ENCODE measurements around the gene CLDND1.

Gene CLDND1

GRCh38 chr3:98551236-98551635 lies 28.5 kb upstream of the CLDND1 start:
- no peak for DNase-seq (ENCODE audit: low spot score)

DNA sequence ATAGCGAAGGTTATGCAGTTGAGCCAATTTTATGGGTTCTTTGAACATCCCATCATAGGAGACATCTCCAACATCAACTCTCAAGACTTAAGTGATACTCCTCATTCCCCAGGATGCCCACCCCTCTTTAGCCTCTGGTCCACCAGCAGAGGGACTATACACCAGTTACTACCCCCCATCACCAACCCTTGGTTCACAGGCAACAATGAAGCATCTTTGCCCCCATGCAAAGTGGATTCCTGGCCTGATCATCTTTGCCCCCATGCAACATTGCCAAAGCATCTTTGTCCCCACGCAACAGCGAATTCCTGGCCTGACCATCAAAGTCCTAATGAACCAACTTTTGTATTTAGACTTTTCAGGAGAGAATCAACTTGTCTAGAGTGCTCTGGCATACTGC lies 28.1 kb upstream of the CLDND1 start:
- no peak for DNase-seq (ENCODE audit: low spot score)

DNA sequence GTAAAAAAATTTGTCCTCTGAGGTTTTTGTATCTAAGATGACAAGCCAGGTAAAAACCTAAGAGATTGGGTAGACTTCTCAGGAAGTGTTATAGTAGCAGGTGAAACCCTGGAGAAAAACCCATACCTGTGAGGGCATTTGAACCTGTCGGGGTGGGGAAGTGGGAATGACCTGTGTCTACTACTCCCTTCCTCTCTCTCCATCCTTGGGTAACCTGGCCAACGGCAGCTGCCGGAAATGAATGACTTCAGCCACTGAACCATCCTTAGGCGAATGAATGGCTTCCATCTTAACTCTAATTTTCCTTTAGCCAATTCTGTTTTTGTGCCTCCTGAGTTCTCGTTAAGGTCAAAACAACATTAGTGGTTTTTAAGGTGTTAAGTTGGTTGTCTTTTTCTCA lies 25.8 kb upstream of the CLDND1 start:
- no peak for DNase-seq (ENCODE audit: low spot score)

DNA sequence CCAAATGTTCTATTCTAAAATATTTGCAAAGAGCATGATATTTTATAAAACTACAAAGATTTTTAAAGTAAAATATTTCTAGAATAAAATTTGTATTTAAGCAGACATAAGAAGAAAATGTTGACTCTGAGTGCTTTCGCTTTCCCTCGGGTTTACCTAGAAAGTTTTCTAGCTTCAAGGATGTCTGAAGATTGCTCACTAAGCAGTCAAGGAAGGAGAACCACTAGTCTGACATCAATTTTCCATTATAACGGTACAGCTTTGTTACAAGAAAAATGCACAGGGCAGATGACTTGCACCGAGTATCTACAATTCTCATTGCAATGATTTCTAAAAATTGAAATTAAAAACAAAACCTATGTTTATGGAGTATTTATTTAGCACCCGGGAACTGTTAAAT lies 23.2 kb upstream of the CLDND1 start:
- DNase-seq (ENCODE audit: low spot score) = no peak

GRCh38 chr3:98542623-98543022 lies 19.9 kb upstream of the CLDND1 start:
- no peak for DNase-seq (ENCODE audit: low spot score)

DNA sequence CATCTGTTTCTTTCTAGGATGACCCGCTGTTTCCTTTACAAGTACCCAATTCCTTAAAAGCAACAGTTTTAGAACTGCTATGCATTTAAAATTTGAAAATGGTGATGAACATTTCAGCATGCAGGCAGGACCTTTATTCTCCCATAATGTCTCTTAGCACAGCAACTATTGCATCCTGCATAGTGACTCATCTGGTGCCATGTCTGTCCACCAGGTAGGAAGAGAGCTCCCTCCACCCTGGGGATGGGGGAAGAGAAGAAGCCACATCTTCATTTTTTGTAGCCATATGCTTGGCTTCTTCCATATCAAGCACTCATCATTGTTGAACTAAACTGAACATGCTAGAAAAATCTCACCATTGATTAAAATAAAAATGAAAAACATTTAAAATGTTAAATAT lies 19.0 kb upstream of the CLDND1 start:
- DNase-seq (ENCODE audit: low spot score) = no peak

DNA sequence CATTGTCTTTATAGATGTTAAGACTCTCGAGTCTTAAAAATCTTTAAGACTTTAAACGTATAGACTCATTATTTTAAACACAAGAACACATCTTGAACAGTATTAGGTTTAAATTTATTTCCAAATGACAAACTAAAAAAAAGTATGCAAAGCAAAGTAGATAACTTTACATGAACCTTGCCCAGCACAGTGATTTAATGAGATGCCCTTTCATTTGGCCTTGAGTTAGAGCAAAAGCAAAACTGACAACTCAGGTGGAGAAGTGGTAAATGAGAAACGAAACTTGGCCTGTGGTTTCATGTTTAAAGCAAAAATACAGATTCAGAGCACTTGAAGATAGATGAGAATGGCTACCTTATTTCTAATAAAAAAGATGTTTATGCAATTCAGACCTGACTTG lies 17.6 kb upstream of the CLDND1 start:
- DNase-seq (ENCODE audit: low spot score) = no peak

GRCh38 chr3:98536456-98537017 lies 13.8 kb upstream of the CLDND1 start:
- no peak for DNase-seq (ENCODE audit: low spot score)

- DNase-seq (ENCODE audit: low spot score) = no peak
Measured at GRCh38 chr3:98534734-98535133, 12.0 kb upstream of the CLDND1 start.

GRCh38 chr3:98534168-98534567 lies 11.5 kb upstream of the CLDND1 start:
- DNase-seq (ENCODE audit: low spot score) = no peak

- DNase-seq (ENCODE audit: low spot score) = no peak
Measured at GRCh38 chr3:98532709-98533571, 10.2 kb upstream of the CLDND1 start.

DNA sequence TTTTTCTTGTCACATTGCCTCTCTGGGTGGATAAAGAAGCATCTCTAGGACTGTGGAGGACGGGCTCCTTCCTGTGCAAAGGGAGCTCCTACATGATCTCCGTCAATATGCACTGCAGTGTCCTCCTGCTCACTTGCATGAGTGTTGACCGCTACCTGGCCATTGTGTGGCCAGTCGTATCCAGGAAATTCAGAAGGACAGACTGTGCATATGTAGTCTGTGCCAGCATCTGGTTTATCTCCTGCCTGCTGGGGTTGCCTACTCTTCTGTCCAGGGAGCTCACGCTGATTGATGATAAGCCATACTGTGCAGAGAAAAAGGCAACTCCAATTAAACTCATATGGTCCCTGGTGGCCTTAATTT lies 9.6 kb upstream of the CLDND1 start:
- no peak for DNase-seq (ENCODE audit: low spot score)

DNA sequence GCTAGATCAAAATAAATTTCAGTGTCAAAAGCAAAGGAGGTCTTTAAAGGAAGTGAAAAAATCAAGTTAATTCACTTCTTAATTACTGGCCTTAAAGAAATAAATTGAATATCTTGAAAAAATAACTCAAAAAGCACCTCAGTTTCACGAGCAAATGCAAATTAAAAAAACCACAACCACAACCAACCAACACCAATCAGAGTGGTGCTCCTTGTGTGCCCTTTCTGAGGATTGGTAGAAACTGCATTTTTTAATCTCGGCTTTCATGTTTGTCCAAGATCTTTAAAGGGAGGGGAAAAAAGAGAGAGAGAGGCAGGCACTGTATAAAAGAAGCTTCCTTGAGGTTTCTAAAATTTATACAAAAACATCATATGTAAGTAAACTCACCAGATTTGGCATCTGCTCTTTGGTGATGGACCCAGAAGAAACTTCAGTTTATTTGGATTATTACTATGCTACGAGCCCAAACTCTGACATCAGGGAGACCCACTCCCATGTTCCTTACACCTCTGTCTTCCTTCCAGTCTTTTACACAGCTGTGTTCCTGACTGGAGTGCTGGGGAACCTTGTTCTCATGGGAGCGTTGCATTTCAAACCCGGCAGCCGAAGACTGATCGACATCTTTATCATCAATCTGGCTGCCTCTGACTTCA lies 9.0 kb upstream of the CLDND1 start, which contains the start of gene GPR15:
GPR15 (plus strand) TSS at position 357 of the 653 bp plus-strand sequence; CDS start at position 413, 56 bp downstream.
- DNase-seq (ENCODE audit: low spot score) = no peak

DNA sequence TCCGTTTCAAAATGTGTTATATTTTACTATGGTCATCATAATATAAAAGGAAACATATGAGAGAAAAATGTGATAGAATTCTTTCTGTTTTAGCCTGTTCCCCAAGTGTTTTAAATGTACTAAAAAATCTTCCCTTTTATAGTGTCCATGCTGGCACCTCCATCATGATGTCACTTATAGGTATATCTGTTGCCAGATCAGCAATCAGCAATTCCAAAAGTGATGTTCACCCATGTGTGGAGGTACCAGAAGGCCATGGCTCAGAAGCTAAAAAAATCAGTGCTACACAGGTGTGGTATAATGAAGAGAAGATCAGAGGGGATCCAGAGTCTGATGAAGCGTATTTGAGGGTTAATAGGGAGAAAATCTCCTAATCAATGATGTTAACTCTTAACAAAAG lies 8.0 kb upstream of the CLDND1 start:
- no peak for DNase-seq (ENCODE audit: low spot score)

GRCh38 chr3:98529856-98530459 lies 7.3 kb upstream of the CLDND1 start:
- DNase-seq (ENCODE audit: low spot score) = no peak

DNA sequence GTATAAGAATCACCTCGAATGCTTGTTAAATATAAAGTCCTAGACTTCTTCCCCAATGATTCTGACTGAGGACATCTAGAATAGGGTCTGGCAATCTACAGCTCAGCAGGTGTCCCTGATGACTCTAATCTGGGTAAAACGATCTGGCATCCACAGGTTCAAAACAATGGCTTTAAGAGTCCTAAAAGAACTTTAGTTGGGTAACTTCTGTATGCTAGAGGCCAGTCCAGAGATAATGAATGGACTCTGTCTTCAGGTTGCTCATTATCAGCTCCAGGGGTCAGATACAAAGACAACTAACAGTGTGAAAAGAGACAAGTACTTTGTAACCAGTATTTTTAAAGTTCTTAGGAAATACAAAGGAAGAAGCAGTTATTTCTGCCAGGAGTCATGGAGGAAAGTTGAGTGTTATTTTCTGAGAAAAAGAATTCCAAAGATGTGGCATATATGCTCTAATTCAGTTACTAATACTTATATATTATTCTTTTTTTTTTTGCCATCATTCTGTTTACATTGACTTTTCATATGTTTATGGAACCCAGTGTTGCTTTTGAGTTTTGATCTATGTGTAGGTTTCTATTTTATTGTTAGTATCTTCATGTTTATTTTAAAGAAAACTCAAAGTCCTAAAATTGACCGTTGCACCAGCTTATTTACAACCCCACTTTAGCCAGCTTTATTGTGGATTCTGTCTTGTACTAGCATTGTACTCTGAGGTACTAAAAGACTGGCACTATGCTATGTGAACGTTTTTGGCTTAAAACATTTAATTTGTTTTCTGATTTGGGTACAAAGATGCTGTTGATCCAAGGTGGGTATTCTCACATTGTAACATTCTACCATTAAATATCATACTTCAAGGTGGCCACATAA lies 6.0 kb upstream of the CLDND1 start:
- DNase-seq (ENCODE audit: low spot score) = no peak

DNA sequence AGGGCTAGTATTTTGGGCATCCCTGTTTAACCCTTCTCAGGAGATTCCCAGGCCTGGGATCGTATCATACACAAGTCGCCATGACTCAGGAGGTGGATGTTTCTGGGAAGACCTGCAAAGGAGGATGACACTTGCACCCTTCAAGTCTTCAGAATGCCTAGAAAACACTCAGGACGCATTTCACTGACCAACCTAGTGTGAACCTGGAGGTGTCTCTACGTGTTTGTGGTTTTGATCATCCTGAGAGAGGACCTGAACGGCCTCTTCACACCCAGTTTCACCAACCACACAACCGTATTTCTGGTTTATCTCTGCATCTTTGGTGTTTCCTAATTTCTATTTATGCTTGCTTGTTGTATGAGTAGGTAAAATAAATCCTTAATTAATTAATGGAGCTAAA lies 2.8 kb upstream of the CLDND1 start:
- no peak for DNase-seq (ENCODE audit: low spot score)

DNA sequence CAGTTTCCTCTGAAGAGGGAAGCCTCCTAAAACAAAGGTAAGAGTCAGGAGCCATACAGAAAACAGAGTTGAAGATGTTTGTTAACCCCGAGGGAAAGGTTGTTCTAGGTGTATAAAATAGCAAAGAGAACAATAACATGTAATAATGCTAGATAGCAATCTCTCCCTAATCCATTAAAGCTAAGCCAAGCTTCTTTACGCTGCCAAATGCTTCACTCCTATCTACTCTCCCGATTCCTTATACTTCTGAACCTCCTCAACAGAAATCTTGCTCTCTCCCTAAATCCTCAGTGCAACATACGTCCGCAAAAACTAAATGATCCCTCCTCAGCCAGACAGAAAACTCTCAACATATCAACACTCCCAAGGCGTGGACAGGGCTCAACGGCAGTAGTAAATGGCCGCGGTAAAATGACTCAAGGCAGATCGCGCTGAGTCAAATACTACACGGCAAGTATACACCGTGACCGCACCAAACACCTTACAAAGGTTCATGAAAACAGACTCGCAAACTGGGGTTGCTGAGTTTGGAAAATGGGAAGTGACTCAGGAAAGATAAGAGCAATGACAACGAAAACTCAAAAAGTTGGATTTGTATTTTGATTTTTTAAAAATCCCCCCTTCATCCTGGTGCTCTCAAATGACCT lies 682 bp downstream of the CLDND1 start:
- DNase-seq (ENCODE audit: low spot score) = peak; percentile 73

- no peak for DNase-seq (ENCODE audit: low spot score)
Measured at GRCh38 chr3:98519351-98519750, 3.4 kb downstream of the CLDND1 start.

DNA sequence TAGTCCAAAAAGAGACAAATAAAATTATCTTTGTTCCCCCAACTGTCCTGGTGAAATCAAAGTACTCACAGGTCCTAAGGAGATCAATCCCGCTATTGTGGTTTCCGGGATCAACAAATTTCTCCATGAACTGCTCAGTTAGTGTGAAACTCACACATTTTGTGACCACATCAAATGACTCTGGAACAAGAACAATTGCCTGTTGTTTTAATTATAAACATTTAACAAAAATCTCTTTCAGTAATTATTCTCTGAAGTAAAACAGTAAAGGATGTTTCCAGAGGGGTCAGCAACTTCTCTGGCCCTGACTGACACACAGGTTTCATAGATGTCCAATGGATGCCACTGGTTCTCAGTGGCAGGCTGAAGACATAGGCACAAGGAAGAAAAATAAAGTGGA lies 3.9 kb downstream of the CLDND1 start:
- no peak for DNase-seq (ENCODE audit: low spot score)

GRCh38 chr3:98514948-98515347 lies 7.8 kb downstream of the CLDND1 start:
- DNase-seq (ENCODE audit: low spot score) = no peak
